Skeletal muscle tissue (tissue), 4 donors: Measurements from ENCODE around the gene RABEP2. TPM values are rescaled to one million over a fixed set of nuclear protein-coding genes. Genes with fewer than 3 reads are reported as not detected.
A peak's percentile ranks its signal among the peaks of the same experiment; 100 is the strongest.
"Not testable (repeated sequence)": the region's sequence is repeated elsewhere in the genome, so short reads cannot be mapped to it uniquely, and the experiment has no call there.

ENCODE experiments used
- H3K27ac ChIP-seq: one replicate; pipeline ENCODE4 v1.7.0; 2013; ENCODE audit warnings: mild to moderate bottlenecking, low read depth, low read length, inconsistent platforms
- H3K27me3 ChIP-seq, 3 donors: one replicate each; pipeline ENCODE4 v1.7.0; 2013; ENCODE audit warnings: low read length in 3 of 3; ENCODE audit not compliant: control insufficient read depth in 3 of 3, insufficient read depth in 3 of 3
- H3K36me3 ChIP-seq, 3 donors: one replicate each; pipeline ENCODE4 v1.7.0; 2013; ENCODE audit warnings: low read length in 3 of 3; ENCODE audit not compliant: control insufficient read depth in 3 of 3, insufficient read depth in 3 of 3
- H3K4me1 ChIP-seq, 3 donors: one replicate each; pipeline ENCODE4 v1.7.0; 2013; ENCODE audit warnings: low read length in 3 of 3, mild to moderate bottlenecking in 3 of 3; ENCODE audit not compliant: control insufficient read depth in 3 of 3, insufficient read depth in 3 of 3
- H3K4me3 ChIP-seq, 3 donors: one replicate each; pipeline ENCODE4 v1.7.0; 2013; ENCODE audit warnings: low read length in 3 of 3
- H3K9ac ChIP-seq, 3 donors: one replicate each; pipeline ENCODE4 v1.7.0; 2013; ENCODE audit warnings: low read length in 3 of 3, mild to moderate bottlenecking in 3 of 3, moderate library complexity in 2 of 3, low read depth in 1 of 3
- H3K9me3 ChIP-seq, 3 donors: one replicate each; pipeline ENCODE4 v1.7.0; 2013; ENCODE audit warnings: low read length in 3 of 3; ENCODE audit not compliant: control insufficient read depth in 3 of 3
- total RNA-seq: library from RNA; depleted of rRNA; stranded (reverse); fragments of >200 nt; gene quantifications from one replicate; pipeline ENCODE4 v1.2.3, GENCODE V29; 2014
- donor health status: Osteomylitis.

Gene RABEP2
- total RNA-seq, 1 donor from 2014 or later = 11.0 TPM

DNA sequence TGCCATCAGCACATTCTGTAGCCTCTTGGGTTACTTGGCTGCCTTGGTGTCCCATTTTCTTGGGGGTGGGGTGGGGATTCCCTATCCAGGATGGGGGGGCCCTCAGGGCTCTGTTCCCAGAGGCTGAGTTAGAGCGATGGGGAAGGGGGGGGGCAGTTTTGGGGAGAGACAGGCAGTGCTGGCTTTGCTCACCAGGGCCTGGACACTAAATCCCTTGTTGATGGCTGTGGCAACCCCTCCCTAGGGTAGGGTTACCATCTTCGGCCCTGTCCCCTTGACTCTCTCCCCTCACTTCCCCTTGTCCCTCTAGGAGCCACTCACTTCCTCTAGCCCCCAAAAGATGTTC, 47.4 kb downstream of the RABEP2 start:
- Histone ChIP-seq H3K9ac (peak overlapping the region; percentile 29 to 98 (median 90)), H3K36me3 (peaks cover 15 to 22% (median 19%) of the 10 kb centered on the region in 3 donors), H3K27me3 (peaks cover 3 to 5% (median 3%) of the 10 kb centered on the region in 3 donors), H3K27ac (peak overlapping the region; percentile 96), H3K4me3 (peak overlapping the region; percentile 56 to 87 (median 67)), H3K9me3 (no peaks in the 10 kb centered on the region), H3K4me1 (peaks cover 43 to 74% (median 71%) of the 10 kb centered on the region in 3 donors)

DNA sequence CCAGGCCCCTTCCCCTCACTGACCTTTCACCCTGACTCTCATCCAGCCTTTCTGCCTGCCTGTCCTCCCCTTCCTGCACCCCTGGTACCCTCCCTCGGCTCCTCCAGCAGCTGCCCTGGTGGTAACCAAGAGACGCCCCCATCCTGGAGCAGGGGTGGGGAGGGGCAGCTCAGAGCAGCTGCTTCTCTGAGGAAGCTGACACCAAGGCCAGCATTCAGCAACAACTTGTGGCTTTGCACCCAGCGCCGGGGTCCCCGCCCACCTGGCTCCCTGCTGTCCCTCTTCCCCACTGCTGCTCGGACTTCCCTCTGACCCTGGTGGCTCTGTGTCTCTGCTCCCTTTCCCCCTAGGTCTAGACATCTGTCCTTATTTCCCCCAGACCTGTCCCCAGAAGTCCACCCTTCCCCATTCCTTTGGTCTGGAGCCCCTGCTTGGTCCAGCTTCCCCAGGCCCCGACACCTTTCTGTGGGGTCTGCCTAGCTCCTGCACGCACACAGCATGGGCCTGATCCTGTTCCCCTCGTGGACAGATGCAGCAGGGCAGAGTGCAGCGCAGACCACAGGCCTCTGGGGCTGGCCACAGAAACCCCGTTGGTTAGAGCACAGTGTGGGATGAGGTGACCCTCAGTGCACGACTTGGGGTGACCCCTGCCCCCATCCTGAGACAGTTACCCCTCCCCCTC, 47.9 kb downstream of the RABEP2 start:
- peaks cover under 1 to 5% (median 3%) of the 10 kb centered on the region in 3 donors for H3K27me3 ChIP-seq
- peak overlapping the region; percentile 83 to 89 (median 88) for H3K9ac ChIP-seq
- H3K9me3 ChIP-seq = no peaks in the 10 kb centered on the region
- peaks cover 43 to 68% (median 66%) of the 10 kb centered on the region in 3 donors for H3K4me1 ChIP-seq
- H3K4me3 ChIP-seq = peak overlapping the region; percentile 20 to 67 (median 56)
- peaks cover 20 to 27% (median 25%) of the 10 kb centered on the region in 3 donors for H3K36me3 ChIP-seq
- H3K27ac ChIP-seq = peak overlapping the region; percentile 96

DNA sequence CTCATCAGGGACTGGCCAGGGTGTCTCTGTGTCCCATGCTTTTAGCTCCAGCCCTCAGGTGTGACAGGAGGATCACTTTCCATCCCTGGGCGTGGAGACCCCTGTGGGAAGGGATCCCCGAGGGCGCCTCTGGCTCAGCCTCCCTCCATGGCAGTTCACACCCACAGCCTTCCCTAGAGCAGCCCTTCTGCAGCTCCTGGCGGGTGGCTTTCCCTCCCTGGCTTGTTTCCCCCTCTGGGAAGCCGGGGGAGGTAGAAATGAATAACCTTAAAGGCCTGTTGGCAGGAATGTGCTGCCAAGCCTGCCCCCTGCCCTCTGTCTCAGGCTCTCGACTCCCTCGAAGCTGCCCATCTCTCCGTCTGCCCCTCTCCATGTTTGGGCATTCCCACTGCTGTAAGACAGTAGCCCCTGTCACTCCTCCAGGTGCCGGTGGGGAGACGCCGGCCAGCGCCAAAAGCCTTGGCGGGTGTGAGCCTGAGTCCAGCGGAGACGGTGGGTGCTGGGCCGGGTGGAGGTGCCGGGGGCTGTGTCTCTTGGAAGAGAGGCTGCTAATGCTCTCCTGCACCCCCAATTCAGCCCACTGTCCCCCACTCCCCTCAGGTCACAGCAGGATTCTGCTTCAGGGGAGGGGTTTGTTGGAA, 48.9 kb downstream of the RABEP2 start:
- peak overlapping the region; percentile 83 to 89 (median 88) for H3K9ac ChIP-seq
- peaks cover 28 to 37% (median 32%) of the 10 kb centered on the region in 3 donors for H3K36me3 ChIP-seq
- peak overlapping the region; percentile 96 for H3K27ac ChIP-seq
- peaks cover 42 to 65% (median 61%) of the 10 kb centered on the region in 3 donors for H3K4me1 ChIP-seq
- H3K9me3 ChIP-seq = no peaks in the 10 kb centered on the region
- H3K4me3 ChIP-seq = peak overlapping the region; percentile 48 to 67 (median 60)
- H3K27me3 ChIP-seq = peaks cover 0 to 5% (median 3%) of the 10 kb centered on the region in 3 donors

DNA sequence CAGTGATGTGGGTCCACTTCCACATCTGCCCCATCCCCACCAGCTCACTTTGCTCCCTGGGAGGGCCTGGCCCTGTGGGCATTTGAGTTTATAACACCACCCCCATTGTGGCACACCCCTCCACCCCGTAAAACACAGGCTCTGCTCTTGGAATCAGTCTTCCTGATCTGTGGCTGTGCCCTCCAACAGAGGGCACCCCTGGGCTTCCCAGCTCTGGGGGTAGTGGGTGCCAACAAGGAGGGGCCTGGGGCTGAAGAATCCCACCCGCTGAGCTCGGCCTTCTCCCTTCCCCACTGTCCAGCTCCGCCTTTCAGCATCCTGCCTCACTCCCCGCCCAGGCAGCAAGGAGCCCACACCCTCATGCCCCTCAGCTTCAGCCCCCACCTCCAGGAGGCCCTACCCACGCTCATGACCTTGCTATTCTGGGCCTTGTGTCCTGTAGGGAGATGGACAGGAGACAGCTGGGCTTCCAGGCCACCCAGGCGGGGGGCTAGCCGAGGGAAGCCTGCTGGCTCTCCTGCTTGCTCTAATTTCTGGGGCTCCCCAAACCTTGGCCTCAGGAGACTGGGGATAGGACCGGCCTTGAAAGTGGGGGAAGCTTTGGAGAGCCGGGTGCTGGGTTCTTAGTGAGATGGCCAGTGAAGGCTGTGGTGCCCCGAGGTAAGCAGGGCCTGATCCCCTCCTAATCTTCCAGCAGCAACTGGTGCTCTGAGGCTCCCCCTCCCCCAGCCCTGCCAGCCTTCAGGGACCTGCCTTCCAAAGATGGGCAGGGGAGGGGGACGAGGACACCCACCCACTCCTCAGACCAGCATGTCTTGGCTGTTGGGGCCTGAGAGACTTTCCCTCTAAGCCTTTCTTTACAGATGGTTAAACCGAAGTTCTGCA, 49.7 kb downstream of the RABEP2 start:
- peaks cover 36 to 57% (median 54%) of the 10 kb centered on the region in 3 donors for H3K4me1 ChIP-seq
- H3K27me3 ChIP-seq = no peaks in the 10 kb centered on the region
- H3K9ac ChIP-seq = peak overlapping the region; percentile 83 to 89 (median 88)
- no peaks in the 10 kb centered on the region for H3K9me3 ChIP-seq
- peak overlapping the region; percentile 96 for H3K27ac ChIP-seq
- peaks cover 27 to 37% (median 33%) of the 10 kb centered on the region in 3 donors for H3K36me3 ChIP-seq
- peak overlapping the region; percentile 48 to 67 (median 60) for H3K4me3 ChIP-seq

DNA sequence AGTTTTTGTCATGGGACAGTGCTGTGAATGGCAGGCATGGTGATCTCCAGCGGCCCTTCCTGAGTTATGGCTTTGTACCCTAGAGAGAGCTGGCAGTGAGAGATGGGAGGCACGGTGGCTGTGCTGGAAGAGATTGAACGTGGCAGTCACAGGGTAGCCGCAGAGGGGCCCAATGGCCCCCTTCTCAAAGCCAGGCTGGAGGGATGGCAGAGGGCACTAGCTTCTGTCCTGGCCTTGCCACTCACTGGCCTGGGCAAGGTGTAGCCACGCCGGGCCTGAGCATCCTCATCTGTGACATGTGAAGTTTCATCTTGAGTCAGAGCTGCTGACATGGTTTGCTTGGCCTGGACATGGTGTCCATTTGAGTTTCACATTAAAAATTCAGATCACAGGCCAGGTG, 50.6 kb downstream of the RABEP2 start:
- peaks cover 37 to 47% (median 42%) of the 10 kb centered on the region in 3 donors for H3K36me3 ChIP-seq

DNA sequence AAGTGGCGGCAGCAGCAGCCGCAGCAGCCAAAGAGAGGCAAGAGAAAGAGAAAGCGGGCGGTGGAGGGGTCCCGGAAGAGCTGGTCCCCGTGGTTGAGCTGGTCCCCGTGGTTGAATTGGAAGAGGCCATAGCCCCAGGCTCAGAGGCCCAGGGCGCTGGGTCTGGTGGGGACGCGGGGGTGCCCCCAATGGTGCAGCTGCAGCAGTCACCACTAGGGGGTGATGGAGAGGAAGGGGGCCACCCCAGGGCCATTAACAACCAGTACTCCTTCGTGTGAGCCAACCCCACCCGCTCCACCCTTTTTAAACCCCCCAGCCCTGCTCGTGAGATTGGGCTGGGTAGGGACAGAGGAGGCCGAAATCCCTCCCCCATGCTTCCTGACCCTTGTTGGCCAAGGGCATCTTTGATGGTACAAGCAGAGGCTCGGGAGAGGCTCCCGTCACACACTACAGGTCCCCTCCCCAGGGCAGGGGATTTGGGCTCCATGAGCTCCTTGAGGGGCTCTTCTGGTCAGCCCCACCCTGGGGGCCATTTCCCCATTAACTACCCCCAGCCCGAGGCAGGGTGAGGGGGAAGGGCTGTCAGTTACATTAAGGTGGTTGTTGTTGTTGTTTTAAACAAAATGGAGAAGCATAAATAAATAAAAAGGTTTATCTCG, 51.4 kb downstream of the RABEP2 start:
- peak overlapping the region; percentile 96 for H3K27ac ChIP-seq
- peaks cover 44 to 54% (median 50%) of the 10 kb centered on the region in 3 donors for H3K36me3 ChIP-seq
- H3K4me1 ChIP-seq = peaks cover 27 to 43% (median 43%) of the 10 kb centered on the region in 3 donors
- H3K4me3 ChIP-seq = no peak overlapping the region
- peak overlapping the region in 1 of 3 donors; percentile 33 for H3K9ac ChIP-seq
- H3K9me3 ChIP-seq = no peaks in the 10 kb centered on the region
- H3K27me3 ChIP-seq = no peaks in the 10 kb centered on the region

More for the DNA sequence above, 50.6 kb downstream of the RABEP2 start:
- H3K27me3 ChIP-seq = no peaks in the 10 kb centered on the region
- peak overlapping the region; percentile 96 for H3K27ac ChIP-seq
- no peaks in the 10 kb centered on the region for H3K9me3 ChIP-seq
- H3K9ac ChIP-seq = peak overlapping the region in 1 of 3 donors; percentile 33
- H3K4me1 ChIP-seq = peaks cover 30 to 51% (median 47%) of the 10 kb centered on the region in 3 donors
- H3K4me3 ChIP-seq = no peak overlapping the region

DNA sequence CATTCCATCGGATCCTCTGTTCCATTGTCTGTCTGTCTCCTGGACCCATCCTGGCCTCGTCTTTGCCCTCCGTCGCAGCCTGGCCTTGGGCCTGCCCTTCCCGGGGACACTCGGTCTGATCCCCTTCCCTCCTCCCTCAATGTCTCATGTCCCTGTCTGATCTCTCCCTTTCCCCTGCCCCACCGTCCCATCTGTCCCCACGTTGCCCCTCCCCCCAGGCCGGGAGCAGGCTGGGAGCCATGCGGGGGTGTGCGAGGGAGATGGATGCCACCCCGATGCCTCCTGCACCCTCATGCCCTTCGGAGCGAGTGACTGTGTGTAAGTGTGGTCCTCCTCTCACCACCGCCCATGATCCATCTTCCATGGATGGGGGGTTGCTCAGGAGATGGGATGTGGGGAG, 52.1 kb downstream of the RABEP2 start:
- H3K36me3 ChIP-seq = peaks cover 47 to 56% (median 50%) of the 10 kb centered on the region in 3 donors
- H3K27me3 ChIP-seq = no peaks in the 10 kb centered on the region
- H3K9me3 ChIP-seq = no peaks in the 10 kb centered on the region
- H3K4me1 ChIP-seq = peaks cover 27 to 42% (median 38%) of the 10 kb centered on the region in 3 donors
- no peak overlapping the region for H3K9ac ChIP-seq
- H3K4me3 ChIP-seq = no peak overlapping the region
- H3K27ac ChIP-seq = no peak overlapping the region

DNA sequence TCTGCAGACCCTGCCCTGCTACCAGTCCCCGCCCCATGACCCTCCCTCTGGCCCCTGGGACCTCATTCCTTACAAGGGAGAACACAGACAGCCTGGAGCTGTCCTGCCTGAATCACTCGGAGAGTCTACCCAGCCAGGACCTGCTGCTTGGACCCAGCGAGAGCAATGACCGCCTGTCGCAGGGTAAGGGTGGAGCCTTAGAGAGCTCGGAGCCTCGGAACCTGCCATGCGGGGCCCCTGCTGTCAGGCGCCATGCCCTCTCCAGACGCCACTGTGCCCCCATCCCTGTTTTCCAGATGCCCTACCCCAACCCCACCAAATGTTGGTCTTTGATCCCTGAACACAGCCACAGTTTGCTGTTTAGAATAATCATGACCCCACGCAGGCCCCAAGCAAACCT, 55.8 kb downstream of the RABEP2 start:
- no peak overlapping the region for H3K9ac ChIP-seq
- peaks cover 14 to 22% (median 14%) of the 10 kb centered on the region in 3 donors for H3K4me1 ChIP-seq
- H3K27me3 ChIP-seq = no peaks in the 10 kb centered on the region
- H3K36me3 ChIP-seq = peaks cover 53 to 64% (median 55%) of the 10 kb centered on the region in 3 donors
- no peaks in the 10 kb centered on the region for H3K9me3 ChIP-seq
- no peak overlapping the region for H3K27ac ChIP-seq
- H3K4me3 ChIP-seq = no peak overlapping the region

DNA sequence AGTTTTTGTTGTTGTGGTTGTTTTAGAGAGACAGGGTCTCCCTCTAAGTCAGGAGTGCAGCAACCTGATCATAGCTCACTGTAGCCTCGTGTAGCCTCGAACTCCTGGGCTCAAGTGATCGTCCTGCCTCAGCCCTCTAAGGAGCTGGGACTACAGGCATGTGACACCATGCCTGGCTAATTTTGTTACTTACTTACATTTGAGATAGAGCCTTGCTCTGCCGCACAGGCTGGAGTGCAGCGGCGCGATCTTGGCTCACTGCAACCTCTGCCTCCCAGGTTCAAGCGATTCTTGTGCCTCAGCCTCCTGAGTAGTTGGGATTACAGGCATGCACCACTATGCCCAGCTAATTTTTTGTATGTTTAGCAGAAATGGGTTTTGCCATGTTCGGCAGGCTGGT, 57.4 kb downstream of the RABEP2 start:
- not testable (repeated sequence) for H3K9ac ChIP-seq, H3K27me3 ChIP-seq, H3K4me3 ChIP-seq, H3K9me3 ChIP-seq, H3K27ac ChIP-seq
- H3K36me3 ChIP-seq = peaks cover 46 to 52% (median 47%) of the 10 kb centered on the region in 3 donors
- peaks cover 16 to 22% (median 16%) of the 10 kb centered on the region in 3 donors for H3K4me1 ChIP-seq
